HEK293T (cell line): ENCODE data around the gene PLD1.

Experiments
- CTCF ChIA-PET: fragments of 350-600 bp; formaldehyde crosslinking; extraction: SDS; loops from one replicate; lab custom pipeline; 2021; ENCODE audit warnings: antibody characterized with exemption, inconsistent platforms; lab: Yijun Ruan, JAX
- POLR2A ChIA-PET: fragments of 350-600 bp; formaldehyde crosslinking; extraction: SDS; loops from one replicate; lab custom pipeline; 2020; ENCODE audit warnings: antibody characterized with exemption, inconsistent platforms; lab: Yijun Ruan, JAX
- DNase-seq: peaks from one replicate; pipeline ENCODE4 v3.0.0; 2012; ENCODE audit warnings: mixed read lengths; ENCODE audit errors: extremely low spot score
- ARNT ChIP-seq: fragments of 450-650 bp; IDR thresholded peaks from 2 replicates; pipeline ENCODE4 v1.6.1; 2017; ENCODE audit warnings: mild to moderate bottlenecking
- BHLHE40 ChIP-seq: fragments of 450-650 bp; IDR thresholded peaks from 2 replicates; pipeline ENCODE4 v1.6.1; 2016; ENCODE audit warnings: mild to moderate bottlenecking, moderate library complexity, borderline replicate concordance
- CTBP1 ChIP-seq: fragments of 450-650 bp; IDR thresholded peaks from 2 replicates; pipeline ENCODE4 v1.6.1; 2016; ENCODE audit warnings: borderline replicate concordance
- ELF4 ChIP-seq: fragments of 450-650 bp; IDR thresholded peaks from 2 replicates; pipeline ENCODE4 v1.6.1; 2017; ENCODE audit warnings: antibody characterized with exemption
- FOXA1 ChIP-seq: fragments of 450-650 bp; IDR thresholded peaks from 2 replicates; pipeline ENCODE4 v1.6.1; 2016; ENCODE audit warnings: mild to moderate bottlenecking
- FOXK2 ChIP-seq: fragments of 450-650 bp; IDR thresholded peaks from 2 replicates; pipeline ENCODE4 v1.6.1; 2016; ENCODE audit warnings: mild to moderate bottlenecking
- FOXM1 ChIP-seq: fragments of 450-650 bp; IDR thresholded peaks from 2 replicates; pipeline ENCODE4 v1.6.1; 2017; ENCODE audit warnings: mild to moderate bottlenecking, borderline replicate concordance
- HDGF ChIP-seq: fragments of 450-650 bp; IDR thresholded peaks from 2 replicates; pipeline ENCODE4 v1.6.1; 2017; ENCODE audit warnings: antibody characterized with exemption, borderline replicate concordance
- L3MBTL2 ChIP-seq: fragments of 450-650 bp; conservative IDR thresholded peaks from 2 replicates; pipeline ENCODE4 v1.6.1; 2016; ENCODE audit warnings: mild to moderate bottlenecking
- LEF1 ChIP-seq: fragments of 450-650 bp; IDR thresholded peaks from 2 replicates; pipeline ENCODE4 v1.6.1; 2017; ENCODE audit warnings: mild to moderate bottlenecking, borderline replicate concordance
- NFRKB ChIP-seq: fragments of 450-650 bp; IDR thresholded peaks from 2 replicates; pipeline ENCODE4 v1.6.1; 2016; ENCODE audit warnings: mild to moderate bottlenecking, moderate library complexity
- SP1 ChIP-seq: fragments of 450-650 bp; IDR thresholded peaks from 2 replicates; pipeline ENCODE4 v1.6.1; 2017
- SUZ12 ChIP-seq: fragments of 450-650 bp; IDR thresholded peaks from 2 replicates; pipeline ENCODE4 v1.6.1; 2016; ENCODE audit warnings: mild to moderate bottlenecking
- TARDBP ChIP-seq: fragments of 450-650 bp; IDR thresholded peaks from 2 replicates; pipeline ENCODE4 v1.6.1; 2016
- ZNF384 ChIP-seq: fragments of 450-650 bp; IDR thresholded peaks from 2 replicates; pipeline ENCODE4 v1.6.1; 2016
- TF ChIP-seq, protein P1 (sequence below): fragments of 450-650 bp; IDR thresholded peaks from 2 replicates; pipeline ENCODE4 v1.6.1; 2016

The PLD1 gene

DNA sequence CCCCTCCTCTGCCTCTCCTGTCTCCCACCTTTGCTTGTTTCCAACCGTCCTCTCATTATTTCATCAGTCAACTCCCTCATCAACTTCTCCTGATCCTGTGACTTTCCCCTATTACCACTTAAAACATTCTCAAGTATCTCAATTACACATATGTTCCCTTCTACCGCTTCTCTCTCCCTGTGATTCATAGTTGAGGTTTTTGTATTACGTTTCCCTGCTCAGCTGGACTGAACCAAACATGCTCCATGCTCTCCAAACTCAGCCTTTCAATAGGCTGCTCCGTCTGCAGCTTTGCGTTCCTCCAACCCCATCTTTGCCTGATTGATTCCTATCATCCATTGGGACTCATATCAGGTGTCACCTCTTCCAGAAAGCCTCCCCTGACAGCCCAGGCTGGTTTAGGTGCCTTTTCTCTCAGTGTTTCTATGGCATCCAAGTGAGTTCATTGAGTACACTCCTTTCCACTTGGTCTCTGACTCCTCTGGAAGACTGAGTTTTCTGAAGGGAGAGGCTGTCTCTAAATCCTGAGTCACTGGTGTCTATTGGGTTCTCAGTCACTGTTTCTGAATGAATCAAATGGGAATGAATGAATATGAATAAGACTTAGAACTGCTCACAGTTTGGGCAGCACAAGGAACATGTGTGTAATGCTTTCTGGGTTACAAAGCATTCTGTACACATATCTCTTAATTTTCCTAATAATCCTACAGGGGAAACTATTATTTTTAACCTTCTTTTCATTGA lies 56.4 kb downstream of the PLD1 start:
- TF ChIP-seq FOXK2 (no peak), LEF1 (no peak), HDGF (no peak), ZNF384 (no peak), FOXM1 (no peak), BHLHE40 (no peak), SP1 (no peak), TARDBP (no peak), FOXA1 (no peak), ARNT (no peak), ELF4 (no peak), SUZ12 (no peak), CTBP1 (no peak), NFRKB (no peak)
- TF ChIP-seq, protein P1, sequence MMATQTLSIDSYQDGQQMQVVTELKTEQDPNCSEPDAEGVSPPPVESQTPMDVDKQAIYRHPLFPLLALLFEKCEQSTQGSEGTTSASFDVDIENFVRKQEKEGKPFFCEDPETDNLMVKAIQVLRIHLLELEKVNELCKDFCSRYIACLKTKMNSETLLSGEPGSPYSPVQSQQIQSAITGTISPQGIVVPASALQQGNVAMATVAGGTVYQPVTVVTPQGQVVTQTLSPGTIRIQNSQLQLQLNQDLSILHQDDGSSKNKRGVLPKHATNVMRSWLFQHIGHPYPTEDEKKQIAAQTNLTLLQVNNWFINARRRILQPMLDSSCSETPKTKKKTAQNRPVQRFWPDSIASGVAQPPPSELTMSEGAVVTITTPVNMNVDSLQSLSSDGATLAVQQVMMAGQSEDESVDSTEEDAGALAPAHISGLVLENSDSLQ: no peak
- DNase-seq: no peak
- ChIA-PET POLR2A (no interaction called here), CTCF (no interaction called here)

DNA sequence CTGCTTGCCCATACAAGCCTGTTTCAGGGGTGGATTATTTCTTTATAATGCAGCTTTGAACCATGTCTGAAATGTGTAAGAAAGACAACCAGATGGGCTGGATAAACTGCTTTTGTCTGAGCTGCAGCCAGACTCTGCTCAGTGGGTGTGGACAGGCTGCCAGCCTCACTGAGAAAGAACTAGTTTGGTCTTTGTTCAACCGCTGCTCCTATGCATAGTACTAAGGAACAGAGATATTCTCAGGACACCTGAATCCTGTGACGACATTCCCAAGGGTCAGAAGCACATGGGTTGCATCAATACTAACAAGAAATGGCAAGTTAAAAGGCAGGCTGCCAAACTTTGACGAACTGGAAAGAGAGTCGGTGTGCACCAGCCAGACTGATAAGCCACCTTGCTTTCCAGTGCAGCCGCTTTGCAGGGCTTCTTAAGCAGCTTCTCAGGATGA lies 57.2 kb downstream of the PLD1 start:
- ChIA-PET CTCF (no interaction called here), POLR2A (no interaction called here)
- no peak for DNase-seq
- TF ChIP-seq NFRKB (no peak), FOXA1 (no peak), ELF4 (no peak), CTBP1 (no peak)

DNA sequence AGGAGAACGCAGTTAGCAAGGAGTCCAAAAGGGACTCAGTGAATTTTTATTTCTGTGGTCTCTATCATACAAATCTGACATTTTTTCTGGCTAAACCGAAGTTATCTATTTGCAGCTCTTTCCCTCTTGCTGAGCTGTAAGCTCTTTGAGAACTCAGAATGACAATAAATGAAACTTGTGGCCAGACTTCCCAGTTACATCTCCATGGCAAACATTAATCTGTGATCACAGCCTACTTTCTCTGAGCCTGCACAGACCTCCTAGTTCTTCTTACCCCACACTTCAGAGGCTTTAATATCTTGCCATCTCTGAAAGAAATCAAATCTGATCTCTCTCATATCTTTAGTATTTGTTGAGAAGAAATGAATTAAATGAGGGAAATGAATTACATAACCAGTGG lies 58.0 kb downstream of the PLD1 start:
- CTCF ChIA-PET: no interaction called here
- POLR2A ChIA-PET: no interaction called here
- DNase-seq: no peak
- TF ChIP-seq SP1: no peak
- no peak for TF ChIP-seq FOXM1
- TF ChIP-seq LEF1: no peak
- TF ChIP-seq ZNF384: no peak
- no peak for TF ChIP-seq SUZ12
- TF ChIP-seq HDGF: no peak
- no peak for TF ChIP-seq TARDBP
- no peak for TF ChIP-seq L3MBTL2
- TF ChIP-seq CTBP1: no peak
- no peak for TF ChIP-seq FOXA1
- TF ChIP-seq FOXK2: no peak
- no peak for TF ChIP-seq ARNT
- TF ChIP-seq BHLHE40: no peak
- TF ChIP-seq NFRKB: no peak
- TF ChIP-seq, protein P1: no peak

DNA sequence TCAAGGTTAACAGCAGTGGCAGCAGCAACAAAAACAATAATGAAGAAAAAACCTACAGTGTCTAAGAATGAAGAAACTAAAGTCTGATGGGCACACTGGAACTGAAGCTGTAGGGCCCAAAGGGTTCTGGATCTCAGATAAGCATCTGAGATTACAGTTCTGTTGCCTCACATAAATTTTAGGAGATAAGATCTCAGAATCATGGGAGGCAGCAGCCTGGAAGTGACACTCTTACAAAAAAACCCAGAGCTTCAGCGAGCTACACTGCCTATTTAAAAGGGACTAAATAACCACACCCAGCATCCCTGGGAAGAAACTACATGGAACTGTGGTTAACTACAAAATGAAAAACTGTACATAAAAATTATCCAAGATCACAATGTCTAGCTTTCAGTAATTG lies 61.2 kb downstream of the PLD1 start:
- ChIA-PET POLR2A (no interaction called here), CTCF (interaction anchor here (0.9 kb wide), 1 partner anchor 23 kb away, joined by 4 read pairs; no protein-coding TSS in a partner anchor)
- TF ChIP-seq NFRKB (no peak), FOXM1 (no peak), SUZ12 (no peak), ELF4 (no peak), ZNF384 (no peak), LEF1 (no peak), SP1 (no peak), ARNT (no peak), TARDBP (no peak), BHLHE40 (no peak), FOXK2 (no peak)
- TF ChIP-seq, protein P1: no peak
- no peak for DNase-seq

DNA sequence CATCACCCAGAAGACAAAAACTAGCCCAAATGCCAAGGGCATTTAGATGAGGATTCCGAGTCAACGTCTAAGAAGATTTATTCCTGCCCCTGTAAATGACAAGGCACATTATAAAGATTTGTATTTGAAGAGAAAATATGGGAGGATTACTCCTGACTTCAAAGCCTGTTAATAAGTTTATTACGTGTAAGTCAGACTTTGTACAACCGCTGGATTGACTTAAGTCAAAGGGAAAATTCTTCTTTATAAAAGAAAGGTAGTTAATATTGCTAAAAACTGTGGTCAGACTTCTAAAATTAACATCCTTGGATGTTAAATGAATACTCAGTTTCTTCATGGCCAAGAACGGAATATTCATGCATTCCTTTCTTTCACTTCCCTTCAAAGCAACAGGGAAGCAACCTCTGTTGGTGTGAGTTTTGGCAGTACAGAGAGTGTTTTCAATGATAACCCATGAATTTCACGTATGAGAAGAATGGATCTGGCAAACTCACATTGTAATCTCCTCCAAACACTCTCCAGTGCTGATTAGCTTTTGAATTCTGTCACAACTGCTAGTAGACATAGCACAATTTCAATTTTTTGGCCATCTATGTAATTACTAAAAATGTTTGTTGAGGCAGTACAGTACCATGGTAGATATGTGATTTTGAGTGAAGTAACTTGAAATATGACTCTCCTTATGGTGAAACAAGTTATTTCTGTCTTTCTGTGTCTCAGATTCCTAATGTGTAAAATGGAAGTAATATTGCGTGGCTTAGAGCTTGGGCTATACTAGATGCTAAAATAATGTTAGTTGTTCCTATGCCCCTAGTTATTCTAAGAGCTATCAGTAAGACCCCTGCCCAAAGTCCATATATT lies 62.0 kb downstream of the PLD1 start:
- ChIA-PET POLR2A (no interaction called here), CTCF (interaction anchor here (0.5 kb wide), 1 partner anchor 46 kb away, joined by 4 read pairs; no protein-coding TSS in a partner anchor)
- TF ChIP-seq TARDBP (no peak), BHLHE40 (no peak), ARNT (no peak), SUZ12 (no peak), HDGF (no peak), SP1 (no peak), LEF1 (no peak), ELF4 (no peak), ZNF384 (no peak), NFRKB (no peak)
- TF ChIP-seq, protein P1: no peak; the same call in 1 of the 2 replicates
- DNase-seq: no peak
